Neural cell (in vitro differentiated cells): ENCODE data around the gene TMC1. TPM values are rescaled to one million over a fixed set of nuclear protein-coding genes. Genes with fewer than 3 reads are reported as not detected.

Experiments
- H2AFZ ChIP-seq: fragments of 200-600, 300-800 bp; sonication (generic), shearing (Covaris generic); 2 replicates; pipeline ENCODE4 v1.6.0; 2014; ENCODE audit warnings: low read depth, mild to moderate bottlenecking, antibody characterized with exemption, low read length, moderate library complexity
- H3F3A ChIP-seq: fragments of 200-600 bp; shearing (Covaris generic); 2 replicates; pipeline ENCODE4 v1.6.1; 2016; ENCODE audit warnings: mild to moderate bottlenecking, moderate library complexity, mixed read lengths, antibody characterized with exemption, low read length; ENCODE audit not compliant: insufficient read depth, poor library complexity, severe bottlenecking
- H3K27ac ChIP-seq: fragments of 200-600, 300-800 bp; sonication (generic), shearing (Covaris generic); 2 replicates; pipeline ENCODE4 v1.5.1; 2014; ENCODE audit warnings: mild to moderate bottlenecking, low read length, moderate library complexity
- H3K27me3 ChIP-seq: fragments of 300-800, 200-600 bp; sonication (generic), shearing (Covaris generic); 2 replicates; pipeline ENCODE4 v1.6.0; 2014; ENCODE audit warnings: mild to moderate bottlenecking, low read depth, low read length, moderate library complexity; ENCODE audit not compliant: insufficient read depth
- H3K36me3 ChIP-seq: fragments of 300-800, 200-600 bp; sonication (generic), shearing (Covaris generic); 2 replicates; pipeline ENCODE4 v1.5.1; 2014; ENCODE audit warnings: mild to moderate bottlenecking, antibody characterized with exemption, low read length, moderate library complexity; ENCODE audit not compliant: insufficient read depth
- H3K4me2 ChIP-seq: fragments of 300-800, 200-600 bp; sonication (generic), shearing (Covaris generic); 2 replicates; pipeline ENCODE4 v1.6.0; 2014; ENCODE audit warnings: mild to moderate bottlenecking, low read length
- H3K4me3 ChIP-seq: fragments of 300-800, 200-600 bp; sonication (generic), shearing (Covaris generic); 2 replicates; pipeline ENCODE4 v1.5.1; 2014; ENCODE audit warnings: mild to moderate bottlenecking, low read length, moderate library complexity
- H3K79me2 ChIP-seq: fragments of 200-600 bp; shearing (Covaris generic); replicated peaks from 2 replicates; pipeline ENCODE4 v1.6.0; 2014; ENCODE audit warnings: mild to moderate bottlenecking, low read length, moderate library complexity; ENCODE audit not compliant: insufficient read depth
- H3K9ac ChIP-seq: fragments of 300-800, 200-600 bp; sonication (generic), shearing (Covaris generic); 2 replicates; pipeline ENCODE4 v1.6.1; 2016; ENCODE audit warnings: mild to moderate bottlenecking, low read length, mixed read lengths
- H3K9me2 ChIP-seq: fragments of 200-600 bp; shearing (Covaris generic); 2 replicates; pipeline ENCODE4 v1.6.1; 2016; ENCODE audit warnings: mild to moderate bottlenecking, low read length, mixed read lengths; ENCODE audit not compliant: insufficient read depth
- H3K9me3 ChIP-seq: fragments of 200-600, 300-800 bp; sonication (generic), shearing (Covaris generic); 2 replicates; pipeline ENCODE4 v1.6.1; 2016; ENCODE audit warnings: mild to moderate bottlenecking, mixed run types, low read length, moderate library complexity, mixed read lengths
- H4K20me1 ChIP-seq: fragments of 200-600 bp; shearing (Covaris generic); 2 replicates; pipeline ENCODE4 v1.6.1; 2016; ENCODE audit warnings: mild to moderate bottlenecking, mixed run types; ENCODE audit not compliant: insufficient read depth
- CTCF ChIP-seq: fragments of 450-650 bp; IDR thresholded peaks from 2 replicates; pipeline ENCODE4 v1.5.1; 2014; ENCODE audit warnings: antibody characterized with exemption, mild to moderate bottlenecking, moderate library complexity; ENCODE audit not compliant: poor library complexity, severe bottlenecking
- EP300 ChIP-seq: fragments of 450-650 bp; conservative IDR thresholded peaks from 2 replicates; pipeline ENCODE4 v1.6.1; 2014; ENCODE audit warnings: antibody characterized with exemption, mild to moderate bottlenecking, moderate library complexity; ENCODE audit not compliant: poor library complexity, severe bottlenecking
- EZH2 ChIP-seq: fragments of 200-600, 300-800 bp; shearing (Covaris generic), sonication (generic); IDR thresholded peaks from 2 replicates; pipeline ENCODE4 v1.6.1; 2014; ENCODE audit warnings: antibody characterized with exemption, low read length, borderline replicate concordance, mild to moderate bottlenecking; ENCODE audit not compliant: insufficient read depth, poor library complexity, severe bottlenecking
- MXI1 ChIP-seq: fragments of 450-650 bp; conservative IDR thresholded peaks from 2 replicates; pipeline ENCODE4 v1.6.1; 2014; ENCODE audit warnings: antibody characterized with exemption, mild to moderate bottlenecking; ENCODE audit not compliant: poor library complexity, severe bottlenecking
- POLR2AphosphoS5 ChIP-seq: IDR thresholded peaks from 2 replicates; pipeline ENCODE4 v1.6.1; 2012
- RAD21 ChIP-seq: fragments of 450-650 bp; conservative IDR thresholded peaks from 2 replicates; pipeline ENCODE4 v1.6.1; 2014; ENCODE audit warnings: antibody characterized with exemption, mild to moderate bottlenecking, moderate library complexity
- REST ChIP-seq: IDR thresholded peaks from 2 replicates; pipeline ENCODE4 v1.6.1; 2012; ENCODE audit warnings: borderline replicate concordance
- TAF1 ChIP-seq: IDR thresholded peaks from 2 replicates; pipeline ENCODE4 v1.6.1; 2012; ENCODE audit warnings: low read depth
- polyA plus RNA-seq: library from polyadenylated mRNA; depleted of rRNA; stranded (reverse); fragments of >200 nt; gene quantifications from 2 replicates; pipeline ENCODE4 v1.2.3, GENCODE V29; 2014

The TMC1 gene
- polyA plus RNA-seq, 1 donor from 2014 or later: not detected

- Histone ChIP-seq H3K9me2 (no peaks in the 10 kb centered on the region), H3K4me3 (no peak overlapping the region), H3K27ac (no peak overlapping the region), H3K27me3 (no peaks in the 10 kb centered on the region), H3K36me3 (no peaks in the 10 kb centered on the region), H3K4me2 (no peak overlapping the region), H3K9me3 (no peaks in the 10 kb centered on the region), H2AFZ (no peak overlapping the region), H3K9ac (no peak overlapping the region), H4K20me1 (no peaks in the 10 kb centered on the region), H3K79me2 (no peaks in the 10 kb centered on the region), H3F3A (peaks cover 4% of the 10 kb centered on the region)
- TF ChIP-seq TAF1 (no peak), REST (no peak), EP300 (no peak), EZH2 (no peak), CTCF (no peak), MXI1 (no peak), RAD21 (no peak)
Measured at GRCh38 chr9:72586388-72587130, 65.2 kb downstream of the TMC1 start.

GRCh38 chr9:72588336-72588735 lies 66.9 kb downstream of the TMC1 start:
- Histone ChIP-seq H3K4me2 (no peak overlapping the region), H3F3A (peaks cover 4% of the 10 kb centered on the region), H3K9me2 (no peaks in the 10 kb centered on the region), H3K9me3 (no peaks in the 10 kb centered on the region), H3K36me3 (no peaks in the 10 kb centered on the region), H3K9ac (no peak overlapping the region), H3K27ac (no peak overlapping the region), H2AFZ (no peak overlapping the region), H3K79me2 (no peaks in the 10 kb centered on the region), H4K20me1 (no peaks in the 10 kb centered on the region), H3K4me3 (no peak overlapping the region), H3K27me3 (no peaks in the 10 kb centered on the region)
- TF ChIP-seq EP300: no peak
- no peak for TF ChIP-seq REST
- no peak for TF ChIP-seq EZH2
- no peak for TF ChIP-seq RAD21
- TF ChIP-seq MXI1: no peak
- no peak for TF ChIP-seq POLR2AphosphoS5
